NCI-H446 treated with DMSO at 0.1 percent for 48 hours (cell line): ENCODE results near the gene MTARC2.
A peak's percentile ranks its signal among the peaks of the same experiment; 100 is the strongest.

ENCODE experiments used
- DNase-seq: peaks from one replicate; lab custom pipeline; 2025; lab: John Stamatoyannopoulos, UW

The MTARC2 gene

GRCh38 chr1:220827445-220828178 is 79.5 kb downstream of the MTARC2 start:
- DNase-seq, result no peak

- peak; percentile 54 for DNase-seq
Observed at GRCh38 chr1:220828179-220828490, 80.0 kb downstream of the MTARC2 start.

- DNase-seq, result no peak
Observed at GRCh38 chr1:220828950-220829586, 80.9 kb downstream of the MTARC2 start.

GRCh38 chr1:220833436-220833835 is 85.3 kb downstream of the MTARC2 start:
- DNase-seq, result no peak
